ENCODE measurements around the gene RAB15. TPM values are rescaled to one million over a fixed set of nuclear protein-coding genes. Genes with fewer than 3 reads are reported as not detected.

Gene RAB15
- polyA plus RNA-seq, 1 donor (not counting 4 experiments of a cell fraction or from before 2014, with no cell fraction given): 2.1 TPM

DNA sequence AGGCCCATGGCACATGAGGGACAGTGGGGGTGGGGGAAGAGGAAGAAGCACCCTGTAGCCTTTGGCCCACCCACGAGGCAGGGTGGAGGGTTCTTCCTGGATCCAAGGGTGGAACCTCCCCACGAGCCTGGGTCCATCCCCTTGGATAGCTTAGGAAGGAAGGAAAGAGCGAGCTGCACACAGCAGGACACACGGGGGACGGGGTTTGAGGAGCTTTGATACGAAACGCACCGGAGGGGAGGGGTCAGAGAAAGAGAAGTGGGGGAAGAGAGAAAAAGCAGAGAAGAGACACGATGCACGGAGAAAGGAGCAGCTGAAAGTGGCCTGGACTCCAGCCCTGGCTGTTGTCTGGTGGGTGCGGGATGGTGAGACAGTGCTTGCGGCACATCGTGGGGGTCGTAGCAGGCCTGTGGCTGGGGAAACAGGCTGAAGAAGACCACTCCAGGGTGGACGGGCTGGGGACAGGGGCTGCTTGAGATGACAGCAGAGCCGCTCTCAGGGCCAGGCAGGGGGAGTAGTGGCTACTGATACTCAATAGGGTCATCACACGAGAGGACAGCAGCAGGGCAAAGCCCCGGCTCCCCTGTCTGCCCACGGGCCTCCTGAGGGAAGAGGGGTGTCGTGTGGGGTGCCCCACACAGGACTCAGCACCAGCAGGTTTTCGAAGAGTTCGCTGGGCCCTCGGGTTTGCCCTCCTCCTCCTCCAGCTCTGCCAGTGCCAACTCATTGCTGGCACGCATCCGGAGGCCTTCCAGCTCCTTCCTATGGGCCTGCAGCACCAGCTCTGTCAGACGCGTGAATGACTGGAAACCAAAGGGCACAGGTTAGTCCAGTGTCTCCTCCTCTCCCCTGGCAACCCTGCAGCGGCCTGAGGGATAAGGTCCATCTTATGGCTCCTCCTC, 24.2 kb downstream of the RAB15 start:
- no peak for TF ChIP-seq CTCF (optimal IDR thresholded peaks at IDR 0.05 in 1 of 3, IDR thresholded peaks at IDR 0.05 in 1 of 3, conservative IDR thresholded peaks at IDR 0.05 in 1 of 3; ENCODE audit: extremely low read depth in 1 of 3, insufficient read depth in 2 of 3, low read length in 3 of 3)
- TF ChIP-seq EZH2 (IDR thresholded peaks at IDR 0.05; ENCODE audit: low read length): no peak
- H3K9ac ChIP-seq (ENCODE audit: control insufficient read depth, extremely low read depth, insufficient read depth, low read length): no peak overlapping the region
- no peaks in the 10 kb centered on the region for H3K27me3 ChIP-seq (ENCODE audit: control insufficient read depth, extremely low read depth, insufficient read depth, low read length)
- no peak for FAIRE-seq
- H3K27ac ChIP-seq (ENCODE audit: control insufficient read depth, insufficient read depth, low read length): no peak overlapping the region
- no peaks in the 10 kb centered on the region for H3K9me3 ChIP-seq (ENCODE audit: control insufficient read depth, low read depth, low read length)
- peaks cover 0 to 7% of the 10 kb centered on the region in 2 experiments for H3K36me3 ChIP-seq (ENCODE audit: control insufficient read depth in 2 of 2, extremely low read depth in 1 of 2, insufficient read depth in 2 of 2, low read length in 2 of 2)
- H3K4me3 ChIP-seq (ENCODE audit: control insufficient read depth in 2 of 3, extremely low read depth in 1 of 3, insufficient read depth in 2 of 3, low read depth in 1 of 3, low read length in 3 of 3): no peak overlapping the region
- H3K4me1 ChIP-seq (ENCODE audit: control insufficient read depth, extremely low read depth, insufficient read depth, low read length): peaks cover 4% of the 10 kb centered on the region
- DNase-seq (ENCODE audit: low read depth, low spot score): no peak
- no peaks in the 10 kb centered on the region for H3K79me2 ChIP-seq (ENCODE audit: control insufficient read depth, insufficient read depth, low read length)
- H3K9me1 ChIP-seq (ENCODE audit: control insufficient read depth, extremely low read depth, insufficient read depth, low read length): no peaks in the 10 kb centered on the region
- no peak overlapping the region for H3K4me2 ChIP-seq (ENCODE audit: control insufficient read depth, extremely low read depth, insufficient read depth, low read depth, low read length)
- H2AFZ ChIP-seq (ENCODE audit: control insufficient read depth, low read length): no peak overlapping the region
- no peaks in the 10 kb centered on the region for H4K20me1 ChIP-seq (ENCODE audit: control insufficient read depth, extremely low read depth, insufficient read depth, low read length)
- dilution Hi-C loops (cut with MboI; ENCODE audit: extremely low pct_ligation_motif_present, low sequenced_read_pairs): no loop called here

- no peaks in the 10 kb centered on the region for H3K9me3 ChIP-seq (ENCODE audit: control insufficient read depth, low read depth, low read length)
- H3K27ac ChIP-seq (ENCODE audit: control insufficient read depth, insufficient read depth, low read length): no peak overlapping the region
- H3K9me1 ChIP-seq (ENCODE audit: control insufficient read depth, extremely low read depth, insufficient read depth, low read length): no peaks in the 10 kb centered on the region
- TF ChIP-seq EZH2 (IDR thresholded peaks at IDR 0.05; ENCODE audit: low read length): no peak
- DNase-seq (ENCODE audit: low read depth, low spot score): no peak
- H3K27me3 ChIP-seq (ENCODE audit: control insufficient read depth, extremely low read depth, insufficient read depth, low read length): no peaks in the 10 kb centered on the region
- peaks cover 4% of the 10 kb centered on the region for H3K79me2 ChIP-seq (ENCODE audit: control insufficient read depth, insufficient read depth, low read length)
- peaks cover 16% of the 10 kb centered on the region for H3K4me1 ChIP-seq (ENCODE audit: control insufficient read depth, extremely low read depth, insufficient read depth, low read length)
- no peak overlapping the region for H3K4me3 ChIP-seq (ENCODE audit: control insufficient read depth in 2 of 3, extremely low read depth in 1 of 3, insufficient read depth in 2 of 3, low read depth in 1 of 3, low read length in 3 of 3)
- H2AFZ ChIP-seq (ENCODE audit: control insufficient read depth, low read length): no peak overlapping the region
- dilution Hi-C loops (cut with MboI; ENCODE audit: extremely low pct_ligation_motif_present, low sequenced_read_pairs): no loop called here
- H3K36me3 ChIP-seq (ENCODE audit: control insufficient read depth in 2 of 2, extremely low read depth in 1 of 2, insufficient read depth in 2 of 2, low read length in 2 of 2): peaks cover 0 to 7% of the 10 kb centered on the region in 2 experiments
- no peak overlapping the region for H3K4me2 ChIP-seq (ENCODE audit: control insufficient read depth, extremely low read depth, insufficient read depth, low read depth, low read length)
- no peak overlapping the region for H3K9ac ChIP-seq (ENCODE audit: control insufficient read depth, extremely low read depth, insufficient read depth, low read length)
- no peak for FAIRE-seq
- no peaks in the 10 kb centered on the region for H4K20me1 ChIP-seq (ENCODE audit: control insufficient read depth, extremely low read depth, insufficient read depth, low read length)
Measured at GRCh38 chr14:64946310-64947045, 25.7 kb downstream of the RAB15 start.

Measured in keratinocyte (primary cell).